Measurements from ENCODE around the gene POU3F3. TPM values are rescaled to one million over a fixed set of nuclear protein-coding genes. Genes with fewer than 3 reads are reported as not detected.

POU3F3 gene
- total RNA-seq, 4 donors from 2014 or later, result 0.20 to 25.6 (median 13.5) TPM; not detected in 1

DNA sequence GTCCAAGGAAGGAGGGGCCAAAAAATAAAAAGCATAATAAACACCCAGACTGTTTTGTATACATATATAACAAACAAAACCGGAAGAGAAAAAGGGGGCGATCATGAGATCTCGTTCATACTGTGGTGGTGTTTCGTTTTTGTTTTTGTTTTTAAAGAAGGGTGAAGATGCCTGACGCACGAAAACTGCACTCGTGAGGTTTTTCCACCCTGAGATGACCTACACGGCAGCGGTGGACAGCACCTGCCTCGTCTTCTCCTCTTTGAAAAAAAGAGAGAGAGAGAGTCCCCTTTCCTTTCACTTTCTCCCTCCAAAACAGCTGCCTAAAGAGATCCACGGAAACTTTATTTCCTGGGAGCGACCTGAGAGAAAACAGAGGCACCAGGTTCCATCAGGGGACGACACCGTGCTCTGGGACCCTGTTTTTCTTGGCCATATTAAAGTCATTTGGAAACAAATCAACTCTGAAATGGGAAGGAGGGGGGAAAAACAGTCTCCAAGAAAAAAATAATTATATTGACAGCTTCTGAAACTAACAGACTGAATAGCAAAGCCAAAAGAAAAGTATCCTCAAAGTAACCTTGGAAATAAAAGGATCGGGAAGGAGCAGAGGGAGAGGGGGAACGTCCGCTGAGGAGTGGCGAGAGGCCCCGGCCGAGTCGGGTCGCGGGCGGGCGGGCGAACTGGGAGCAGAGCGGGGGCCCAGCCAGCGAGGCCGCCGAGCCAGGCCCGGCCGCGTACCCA is 3.5 kb downstream of the POU3F3 start:
- 8 to 10% methylated on average over 13 to 23 of the region's 33 CpGs for WGBS, 2 donors (ENCODE audit: low coverage in 1 of 2)
- Histone ChIP-seq H3K27me3 (peaks cover 97% of the 10 kb centered on the region), H3K9me3 (no peaks in the 10 kb centered on the region), H3K36me3 (no peaks in the 10 kb centered on the region), H3K4me1 (peaks cover 0 to 61% (median 24%) of the 10 kb centered on the region in 3 donors), H3K27ac (peak overlapping the region in 1 of 4 donors; percentile 36), H3K4me3 (peak overlapping the region in 1 of 2 donors; percentile 34)
- TF ChIP-seq, protein P1, sequence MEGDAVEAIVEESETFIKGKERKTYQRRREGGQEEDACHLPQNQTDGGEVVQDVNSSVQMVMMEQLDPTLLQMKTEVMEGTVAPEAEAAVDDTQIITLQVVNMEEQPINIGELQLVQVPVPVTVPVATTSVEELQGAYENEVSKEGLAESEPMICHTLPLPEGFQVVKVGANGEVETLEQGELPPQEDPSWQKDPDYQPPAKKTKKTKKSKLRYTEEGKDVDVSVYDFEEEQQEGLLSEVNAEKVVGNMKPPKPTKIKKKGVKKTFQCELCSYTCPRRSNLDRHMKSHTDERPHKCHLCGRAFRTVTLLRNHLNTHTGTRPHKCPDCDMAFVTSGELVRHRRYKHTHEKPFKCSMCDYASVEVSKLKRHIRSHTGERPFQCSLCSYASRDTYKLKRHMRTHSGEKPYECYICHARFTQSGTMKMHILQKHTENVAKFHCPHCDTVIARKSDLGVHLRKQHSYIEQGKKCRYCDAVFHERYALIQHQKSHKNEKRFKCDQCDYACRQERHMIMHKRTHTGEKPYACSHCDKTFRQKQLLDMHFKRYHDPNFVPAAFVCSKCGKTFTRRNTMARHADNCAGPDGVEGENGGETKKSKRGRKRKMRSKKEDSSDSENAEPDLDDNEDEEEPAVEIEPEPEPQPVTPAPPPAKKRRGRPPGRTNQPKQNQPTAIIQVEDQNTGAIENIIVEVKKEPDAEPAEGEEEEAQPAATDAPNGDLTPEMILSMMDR (IDR thresholded peaks at IDR 0.05), result no peak
- TF ChIP-seq POLR2A (IDR thresholded peaks at IDR 0.05) (no peak), POLR2AphosphoS5 (IDR thresholded peaks at IDR 0.05) (no peak), EP300 (IDR thresholded peaks at IDR 0.05) (no peak)
- no peak for ATAC-seq

GRCh38 chr2:104858006-104858978 is 4.4 kb downstream of the POU3F3 start:
- TF ChIP-seq EP300 (IDR thresholded peaks at IDR 0.05) (no peak), POLR2A (IDR thresholded peaks at IDR 0.05) (no peak), POLR2AphosphoS5 (IDR thresholded peaks at IDR 0.05) (peak; percentile 7)
- TF ChIP-seq, protein P1 (IDR thresholded peaks at IDR 0.05), result no peak
- H3K27ac ChIP-seq, result peak overlapping the region in 1 of 4 donors; percentile 36
- ATAC-seq, result no peak
- H3K4me1 ChIP-seq, result peaks cover 0 to 60% (median 24%) of the 10 kb centered on the region in 3 donors
- no peaks in the 10 kb centered on the region for H3K36me3 ChIP-seq
- H3K4me3 ChIP-seq, result peak overlapping the region in 1 of 2 donors; percentile 34
- no peaks in the 10 kb centered on the region for H3K9me3 ChIP-seq
- WGBS, 2 donors (ENCODE audit: low coverage in 1 of 2), result 12 to 19% methylated on average over 18 of the region's 18 CpGs
- peaks cover 97% of the 10 kb centered on the region for H3K27me3 ChIP-seq

GRCh38 chr2:104859291-104859765 is 5.4 kb downstream of the POU3F3 start:
- Histone ChIP-seq H3K27me3 (peaks cover 97% of the 10 kb centered on the region), H3K4me1 (peaks cover 0 to 58% (median 24%) of the 10 kb centered on the region in 3 donors)

DNA sequence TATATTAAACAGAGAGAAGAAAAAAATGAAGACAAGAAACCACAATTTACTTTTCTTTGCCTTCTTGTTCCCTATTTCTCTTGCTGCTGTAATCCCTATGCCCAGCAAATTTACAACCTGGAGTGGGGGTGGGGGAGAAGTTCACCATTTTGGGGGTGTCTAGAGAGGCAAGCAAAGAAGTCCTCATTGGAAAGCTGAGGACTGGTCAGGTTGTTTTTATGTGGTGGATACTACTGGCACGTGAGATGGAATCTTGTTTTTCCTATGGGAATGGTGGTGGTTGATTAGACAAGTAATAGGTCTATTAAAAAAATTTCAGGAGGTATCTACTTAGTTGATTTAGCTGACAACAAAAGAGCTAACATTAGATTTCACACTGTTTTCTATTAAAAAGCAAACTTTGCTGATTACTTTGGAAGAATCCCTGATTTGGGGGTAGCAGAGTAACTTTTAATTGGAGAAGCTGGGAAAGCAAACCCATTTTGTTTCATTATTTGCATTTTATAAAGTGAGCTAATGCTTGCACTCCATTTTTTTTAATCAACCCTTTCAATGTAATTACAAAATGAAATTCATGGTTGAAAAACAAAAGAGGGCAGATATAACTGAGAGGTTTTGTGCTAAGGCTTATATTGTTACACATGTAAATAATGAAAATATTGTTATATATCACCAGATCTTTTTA is 6.0 kb downstream of the POU3F3 start:
- no peak for ATAC-seq
- no peaks in the 10 kb centered on the region for H3K36me3 ChIP-seq
- H3K27ac ChIP-seq, result no peak overlapping the region
- TF ChIP-seq POLR2AphosphoS5 (IDR thresholded peaks at IDR 0.05) (no peak), POLR2A (IDR thresholded peaks at IDR 0.05) (no peak), EP300 (IDR thresholded peaks at IDR 0.05) (no peak)
- TF ChIP-seq, protein P1 (IDR thresholded peaks at IDR 0.05), result no peak
- H3K27me3 ChIP-seq, result peaks cover 97% of the 10 kb centered on the region
- no peak overlapping the region for H3K4me3 ChIP-seq
- WGBS, 2 donors (ENCODE audit: low coverage in 1 of 2), result 11 to 41% methylated on average over 1 of the region's 1 CpG
- peaks cover 0 to 52% (median 22%) of the 10 kb centered on the region in 3 donors for H3K4me1 ChIP-seq
- no peaks in the 10 kb centered on the region for H3K9me3 ChIP-seq

More at GRCh38 chr2:104859291-104859765, 5.4 kb downstream of the POU3F3 start:
- TF ChIP-seq, protein P1 (IDR thresholded peaks at IDR 0.05), result no peak
- TF ChIP-seq POLR2AphosphoS5 (IDR thresholded peaks at IDR 0.05), result no peak
- no peak for TF ChIP-seq POLR2A (IDR thresholded peaks at IDR 0.05)
- TF ChIP-seq EP300 (IDR thresholded peaks at IDR 0.05), result no peak
- ATAC-seq, result no peak
- no peak overlapping the region for H3K27ac ChIP-seq
- no peaks in the 10 kb centered on the region for H3K36me3 ChIP-seq
- no peak overlapping the region for H3K4me3 ChIP-seq
- 16 to 17% methylated on average over 5 of the region's 5 CpGs for WGBS, 2 donors (ENCODE audit: low coverage in 1 of 2)
- H3K9me3 ChIP-seq, result no peaks in the 10 kb centered on the region
